ENCODE measurements around the gene HOXA9. TPM values are rescaled to one million over a fixed set of nuclear protein-coding genes. Genes with fewer than 3 reads are reported as not detected.

Gene HOXA9
- total RNA-seq, 1 experiment from 2014 or later: 8.7 TPM

- DNase-seq (ENCODE audit: low read depth): no peak
Measured at GRCh38 chr7:27154901-27155815, 10.2 kb downstream of the HOXA9 start.

GRCh38 chr7:27154369-27154768, 11.0 kb downstream of the HOXA9 start:
- no peak for DNase-seq (ENCODE audit: low read depth)

GRCh38 chr7:27153526-27153925, 11.8 kb downstream of the HOXA9 start:
- no peak for DNase-seq (ENCODE audit: low read depth)

GRCh38 chr7:27152816-27153442, 12.4 kb downstream of the HOXA9 start:
- no peak for DNase-seq (ENCODE audit: low read depth)

- no peak for DNase-seq (ENCODE audit: low read depth)
Measured at GRCh38 chr7:27151931-27152815, 13.2 kb downstream of the HOXA9 start, which contains the start of gene HOXA3. HOXA3 (minus strand) TSS chr7:27152583; CDS start chr7:27110640, 41,943 bp downstream.

- DNase-seq (ENCODE audit: low read depth): no peak
Measured at GRCh38 chr7:27151341-27151930, 13.9 kb downstream of the HOXA9 start.

GRCh38 chr7:27150568-27151340, 14.6 kb downstream of the HOXA9 start:
- DNase-seq (ENCODE audit: low read depth): peak; percentile 77

GRCh38 chr7:27149842-27150567, 15.3 kb downstream of the HOXA9 start:
- DNase-seq (ENCODE audit: low read depth): no peak

GRCh38 chr7:27148756-27149641, 16.3 kb downstream of the HOXA9 start:
- no peak for DNase-seq (ENCODE audit: low read depth)

GRCh38 chr7:27148031-27148755, 17.1 kb downstream of the HOXA9 start:
- DNase-seq (ENCODE audit: low read depth): no peak

- DNase-seq (ENCODE audit: low read depth): no peak
Measured at GRCh38 chr7:27147199-27148030, 17.9 kb downstream of the HOXA9 start, which contains the start of gene HOXA6. HOXA6 (minus strand) TSS chr7:27147774; CDS start chr7:27147749, 25 bp downstream.

GRCh38 chr7:27146491-27147198, 18.7 kb downstream of the HOXA9 start:
- DNase-seq (ENCODE audit: low read depth): no peak

GRCh38 chr7:27145914-27146412, 19.4 kb downstream of the HOXA9 start:
- no peak for DNase-seq (ENCODE audit: low read depth)

- no peak for DNase-seq (ENCODE audit: low read depth)
Measured at GRCh38 chr7:27145165-27145913, 20.0 kb downstream of the HOXA9 start.

- DNase-seq (ENCODE audit: low read depth): no peak
Measured at GRCh38 chr7:27144781-27145164, 20.6 kb downstream of the HOXA9 start.
